ENCODE results near the gene PRR3.

- TF ChIP-seq, protein P1, sequence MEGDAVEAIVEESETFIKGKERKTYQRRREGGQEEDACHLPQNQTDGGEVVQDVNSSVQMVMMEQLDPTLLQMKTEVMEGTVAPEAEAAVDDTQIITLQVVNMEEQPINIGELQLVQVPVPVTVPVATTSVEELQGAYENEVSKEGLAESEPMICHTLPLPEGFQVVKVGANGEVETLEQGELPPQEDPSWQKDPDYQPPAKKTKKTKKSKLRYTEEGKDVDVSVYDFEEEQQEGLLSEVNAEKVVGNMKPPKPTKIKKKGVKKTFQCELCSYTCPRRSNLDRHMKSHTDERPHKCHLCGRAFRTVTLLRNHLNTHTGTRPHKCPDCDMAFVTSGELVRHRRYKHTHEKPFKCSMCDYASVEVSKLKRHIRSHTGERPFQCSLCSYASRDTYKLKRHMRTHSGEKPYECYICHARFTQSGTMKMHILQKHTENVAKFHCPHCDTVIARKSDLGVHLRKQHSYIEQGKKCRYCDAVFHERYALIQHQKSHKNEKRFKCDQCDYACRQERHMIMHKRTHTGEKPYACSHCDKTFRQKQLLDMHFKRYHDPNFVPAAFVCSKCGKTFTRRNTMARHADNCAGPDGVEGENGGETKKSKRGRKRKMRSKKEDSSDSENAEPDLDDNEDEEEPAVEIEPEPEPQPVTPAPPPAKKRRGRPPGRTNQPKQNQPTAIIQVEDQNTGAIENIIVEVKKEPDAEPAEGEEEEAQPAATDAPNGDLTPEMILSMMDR (IDR thresholded peaks at IDR 0.05), result no peak
- TF ChIP-seq POLR2A (IDR thresholded peaks at IDR 0.05), result no peak
Observed at GRCh38 chr6:30591008-30591407, 33.9 kb downstream of the PRR3 start.

All from ovary (tissue), 3 donors.